Thoracic aorta (tissue), 2 donors: ENCODE data around the gene SUN2. TPM values are rescaled to one million over a fixed set of nuclear protein-coding genes. Genes with fewer than 3 reads are reported as not detected.

Source experiments
- ATAC-seq: fragments of 150-250 bp; one replicate; pipeline ENCODE4 v1.8.0; 2017; ENCODE audit warnings: low read depth; ENCODE audit not compliant: insufficient number of reproducible peaks, low FRiP score
- DNase-seq: peaks from one replicate; pipeline ENCODE4 v3.0.0-alpha.2; 2020; ENCODE audit warnings: low spot score
- H3K27ac ChIP-seq, 2 donors: fragments of 200-600 bp; sonication (generic); 1 replicate in 1 of 2; 2 replicates in 1 of 2; pipeline ENCODE4 v1.5.1; 2016; ENCODE audit warnings: mild to moderate bottlenecking in 2 of 2, moderate library complexity in 2 of 2
- H3K27me3 ChIP-seq: fragments of 200-600 bp; sonication (generic); replicated peaks from 2 replicates; pipeline ENCODE4 v1.6.0; 2016; ENCODE audit warnings: mild to moderate bottlenecking; ENCODE audit not compliant: insufficient read depth
- H3K36me3 ChIP-seq: fragments of 200-600 bp; sonication (generic); one replicate; pipeline ENCODE4 v1.5.1; 2016
- H3K4me1 ChIP-seq, 2 donors: fragments of 200-600 bp; sonication (generic); 1 replicate in 1 of 2; 2 replicates in 1 of 2; pipeline versions ENCODE4 v1.5.1 to v1.6.0; 2016; ENCODE audit warnings: low read depth in 2 of 2, mild to moderate bottlenecking in 1 of 2; ENCODE audit not compliant: control insufficient read depth in 1 of 2
- H3K4me3 ChIP-seq: fragments of 200-600 bp; sonication (generic); 2 replicates; pipeline ENCODE4 v1.5.1; 2016; ENCODE audit warnings: mild to moderate bottlenecking
- H3K9me3 ChIP-seq: fragments of 200-600 bp; sonication (generic); 2 replicates; pipeline ENCODE4 v1.5.1; 2016
- CTCF ChIP-seq: fragments of 200-600 bp; sonication (generic); IDR thresholded peaks from one replicate; pipeline ENCODE4 v1.5.1; 2019; ENCODE audit warnings: antibody characterized with exemption
- total RNA-seq, 2 donors: library from RNA; depleted of rRNA; stranded (reverse); fragments of >200 nt; gene quantifications; one replicate each; pipeline versions ENCODE4 v1.1.0 to v1.2.3, GENCODE V29; 2016

The SUN2 gene
- total RNA-seq, 2 donors from 2014 or later, result 1,125 to 1,215 TPM

GRCh38 chr22:38728871-38729796 is 26.7 kb downstream of the SUN2 start:
- H3K36me3 ChIP-seq, result peaks cover 72% of the 10 kb centered on the region
- H3K9me3 ChIP-seq, result no peaks in the 10 kb centered on the region
- no peak overlapping the region for H3K4me3 ChIP-seq
- H3K27me3 ChIP-seq, result no peaks in the 10 kb centered on the region
- no peak for TF ChIP-seq CTCF
- no peak overlapping the region for H3K27ac ChIP-seq
- DNase-seq (no peak), ATAC-seq (no peak)
- H3K4me1 ChIP-seq, result peaks cover 22 to 37% of the 10 kb centered on the region in 2 donors

GRCh38 chr22:38727530-38728451 is 28.0 kb downstream of the SUN2 start:
- DNase-seq (no peak), ATAC-seq (no peak)
- Histone ChIP-seq H3K27me3 (no peaks in the 10 kb centered on the region), H3K27ac (no peak overlapping the region), H3K4me1 (peaks cover 8 to 24% of the 10 kb centered on the region in 2 donors), H3K4me3 (no peak overlapping the region), H3K9me3 (no peaks in the 10 kb centered on the region), H3K36me3 (peaks cover 78% of the 10 kb centered on the region)
- TF ChIP-seq CTCF, result no peak

- DNase-seq (no peak), ATAC-seq (no peak)
- no peaks in the 10 kb centered on the region for H3K27me3 ChIP-seq
- peaks cover 2 to 17% of the 10 kb centered on the region in 2 donors for H3K4me1 ChIP-seq
- H3K27ac ChIP-seq, result no peak overlapping the region
- H3K4me3 ChIP-seq, result no peak overlapping the region
- peaks cover 84% of the 10 kb centered on the region for H3K36me3 ChIP-seq
- no peak for TF ChIP-seq CTCF
- H3K9me3 ChIP-seq, result no peaks in the 10 kb centered on the region
Observed at GRCh38 chr22:38727123-38727522, 28.7 kb downstream of the SUN2 start.

GRCh38 chr22:38725900-38726655 is 29.7 kb downstream of the SUN2 start:
- Histone ChIP-seq H3K4me3 (no peak overlapping the region), H3K4me1 (peaks cover 0 to 7% of the 10 kb centered on the region in 2 donors), H3K27ac (no peak overlapping the region), H3K9me3 (no peaks in the 10 kb centered on the region), H3K27me3 (no peaks in the 10 kb centered on the region), H3K36me3 (peaks cover 81% of the 10 kb centered on the region)
- TF ChIP-seq CTCF, result no peak
- ATAC-seq (no peak), DNase-seq (no peak)
